ENCODE data around the gene NDUFB7. TPM values are rescaled to one million over a fixed set of nuclear protein-coding genes. Genes with fewer than 3 reads are reported as not detected.

The NDUFB7 gene
- total RNA-seq, 1 experiment from 2014 or later, result 180 TPM

- DNase-seq (ENCODE audit: low read depth, low spot score), result no peak
- intact Hi-C loops (cut with micrococcal nuclease; ENCODE audit: unreplicated experiment), result no loop called here
- no peaks in the 10 kb centered on the region for H3K36me3 ChIP-seq (ENCODE audit: control insufficient read depth, insufficient read depth, low read length)
- TF ChIP-seq POLR2AphosphoS5 (IDR thresholded peaks at IDR 0.05; ENCODE audit: low read depth, low read length) (no peak), TCF7L2 (IDR thresholded peaks at IDR 0.05; ENCODE audit: low read depth, low read length) (no peak), SIN3A (IDR thresholded peaks at IDR 0.05; ENCODE audit: borderline replicate concordance, insufficient read depth, low read depth, low read length) (no peak)
- TF ChIP-seq, protein P1, sequence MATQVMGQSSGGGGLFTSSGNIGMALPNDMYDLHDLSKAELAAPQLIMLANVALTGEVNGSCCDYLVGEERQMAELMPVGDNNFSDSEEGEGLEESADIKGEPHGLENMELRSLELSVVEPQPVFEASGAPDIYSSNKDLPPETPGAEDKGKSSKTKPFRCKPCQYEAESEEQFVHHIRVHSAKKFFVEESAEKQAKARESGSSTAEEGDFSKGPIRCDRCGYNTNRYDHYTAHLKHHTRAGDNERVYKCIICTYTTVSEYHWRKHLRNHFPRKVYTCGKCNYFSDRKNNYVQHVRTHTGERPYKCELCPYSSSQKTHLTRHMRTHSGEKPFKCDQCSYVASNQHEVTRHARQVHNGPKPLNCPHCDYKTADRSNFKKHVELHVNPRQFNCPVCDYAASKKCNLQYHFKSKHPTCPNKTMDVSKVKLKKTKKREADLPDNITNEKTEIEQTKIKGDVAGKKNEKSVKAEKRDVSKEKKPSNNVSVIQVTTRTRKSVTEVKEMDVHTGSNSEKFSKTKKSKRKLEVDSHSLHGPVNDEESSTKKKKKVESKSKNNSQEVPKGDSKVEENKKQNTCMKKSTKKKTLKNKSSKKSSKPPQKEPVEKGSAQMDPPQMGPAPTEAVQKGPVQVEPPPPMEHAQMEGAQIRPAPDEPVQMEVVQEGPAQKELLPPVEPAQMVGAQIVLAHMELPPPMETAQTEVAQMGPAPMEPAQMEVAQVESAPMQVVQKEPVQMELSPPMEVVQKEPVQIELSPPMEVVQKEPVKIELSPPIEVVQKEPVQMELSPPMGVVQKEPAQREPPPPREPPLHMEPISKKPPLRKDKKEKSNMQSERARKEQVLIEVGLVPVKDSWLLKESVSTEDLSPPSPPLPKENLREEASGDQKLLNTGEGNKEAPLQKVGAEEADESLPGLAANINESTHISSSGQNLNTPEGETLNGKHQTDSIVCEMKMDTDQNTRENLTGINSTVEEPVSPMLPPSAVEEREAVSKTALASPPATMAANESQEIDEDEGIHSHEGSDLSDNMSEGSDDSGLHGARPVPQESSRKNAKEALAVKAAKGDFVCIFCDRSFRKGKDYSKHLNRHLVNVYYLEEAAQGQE (IDR thresholded peaks at IDR 0.05; ENCODE audit: insufficient read depth in 1 of 2, low read depth in 2 of 2, low read length in 1 of 2), result no peak
- TF ChIP-seq, protein P2, sequence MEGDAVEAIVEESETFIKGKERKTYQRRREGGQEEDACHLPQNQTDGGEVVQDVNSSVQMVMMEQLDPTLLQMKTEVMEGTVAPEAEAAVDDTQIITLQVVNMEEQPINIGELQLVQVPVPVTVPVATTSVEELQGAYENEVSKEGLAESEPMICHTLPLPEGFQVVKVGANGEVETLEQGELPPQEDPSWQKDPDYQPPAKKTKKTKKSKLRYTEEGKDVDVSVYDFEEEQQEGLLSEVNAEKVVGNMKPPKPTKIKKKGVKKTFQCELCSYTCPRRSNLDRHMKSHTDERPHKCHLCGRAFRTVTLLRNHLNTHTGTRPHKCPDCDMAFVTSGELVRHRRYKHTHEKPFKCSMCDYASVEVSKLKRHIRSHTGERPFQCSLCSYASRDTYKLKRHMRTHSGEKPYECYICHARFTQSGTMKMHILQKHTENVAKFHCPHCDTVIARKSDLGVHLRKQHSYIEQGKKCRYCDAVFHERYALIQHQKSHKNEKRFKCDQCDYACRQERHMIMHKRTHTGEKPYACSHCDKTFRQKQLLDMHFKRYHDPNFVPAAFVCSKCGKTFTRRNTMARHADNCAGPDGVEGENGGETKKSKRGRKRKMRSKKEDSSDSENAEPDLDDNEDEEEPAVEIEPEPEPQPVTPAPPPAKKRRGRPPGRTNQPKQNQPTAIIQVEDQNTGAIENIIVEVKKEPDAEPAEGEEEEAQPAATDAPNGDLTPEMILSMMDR (IDR thresholded peaks at IDR 0.05), result no peak
- H3K27me3 ChIP-seq (ENCODE audit: control insufficient read depth, insufficient read depth, low read length), result no peaks in the 10 kb centered on the region
- no peak overlapping the region for H3K4me3 ChIP-seq (ENCODE audit: low read depth in 2 of 2, low read length in 2 of 2)
- POLR2A ChIA-PET, result no interaction called here
- H3K27ac ChIP-seq (ENCODE audit: low read length), result no peak overlapping the region
- BruUV-seq (replicated peaks), result no TSS peak
- no peaks in the 10 kb centered on the region for H3K9me3 ChIP-seq (ENCODE audit: control insufficient read depth, insufficient read depth, low read depth, low read length)
- in situ Hi-C loops (cut with HindIII; ENCODE audit: low pct_unique_long_range_greater_than_20kb, low sequenced_read_pairs), result no loop called here
- H3K4me1 ChIP-seq (ENCODE audit: control insufficient read depth, insufficient read depth, low read length), result peaks cover 36% of the 10 kb centered on the region
- peak; percentile 47 for ATAC-seq
- CTCF ChIA-PET, result no interaction called here
Observed at GRCh38 chr19:14563989-14564651, 7.7 kb downstream of the NDUFB7 start.

- POLR2A ChIA-PET, result no interaction called here
- DNase-seq (ENCODE audit: low read depth, low spot score) (no peak), ATAC-seq (no peak)
- H3K36me3 ChIP-seq (ENCODE audit: control insufficient read depth, insufficient read depth, low read length), result no peaks in the 10 kb centered on the region
- CTCF ChIA-PET, result no interaction called here
- in situ Hi-C loops (cut with HindIII; ENCODE audit: low pct_unique_long_range_greater_than_20kb, low sequenced_read_pairs) (no loop called here), intact Hi-C loops (cut with micrococcal nuclease; ENCODE audit: unreplicated experiment) (no loop called here)
- H3K4me1 ChIP-seq (ENCODE audit: control insufficient read depth, insufficient read depth, low read length), result peaks cover 42% of the 10 kb centered on the region
- H3K27ac ChIP-seq (ENCODE audit: low read length), result no peak overlapping the region
- H3K4me3 ChIP-seq (ENCODE audit: low read depth in 2 of 2, low read length in 2 of 2), result no peak overlapping the region
- H3K27me3 ChIP-seq (ENCODE audit: control insufficient read depth, insufficient read depth, low read length), result no peaks in the 10 kb centered on the region
- TF ChIP-seq TCF7L2 (IDR thresholded peaks at IDR 0.05; ENCODE audit: low read depth, low read length) (no peak), POLR2AphosphoS5 (IDR thresholded peaks at IDR 0.05; ENCODE audit: low read depth, low read length) (no peak), SIN3A (IDR thresholded peaks at IDR 0.05; ENCODE audit: borderline replicate concordance, insufficient read depth, low read depth, low read length) (no peak)
- TF ChIP-seq, protein P1 (IDR thresholded peaks at IDR 0.05; ENCODE audit: insufficient read depth in 1 of 2, low read depth in 2 of 2, low read length in 1 of 2), result no peak
- TF ChIP-seq, protein P2 (IDR thresholded peaks at IDR 0.05), result no peak
- no TSS peak for BruUV-seq (replicated peaks)
- no peaks in the 10 kb centered on the region for H3K9me3 ChIP-seq (ENCODE audit: control insufficient read depth, insufficient read depth, low read depth, low read length)
Observed at GRCh38 chr19:14563590-14563926, 8.3 kb downstream of the NDUFB7 start.
